HCT116 (cell line): ENCODE results near the gene PPEF1. TPM values are rescaled to one million over a fixed set of nuclear protein-coding genes. Genes with fewer than 3 reads are reported as not detected.

Source experiments
- ATAC-seq: fragments of 200-7000 bp; cut with Tn5 transposase; 2 replicates; pipeline ENCODE4 v1.9.1; 2020; ENCODE audit warnings: mild to moderate bottlenecking, moderate library complexity
- BruUV-seq: library from RNA; stranded (reverse); fragments of 400-500 nt; replicated peaks from 2 replicates; lab custom pipeline; 2021; lab: Mats Ljungman, UMichigan
- CTCF ChIA-PET: fragments of 300-600 bp; sonication (Branson Sonifier 250); formaldehyde crosslinking; loops from one replicate; lab custom pipeline; 2021; ENCODE audit warnings: antibody characterized with exemption; lab: Charles Lee
- POLR2A ChIA-PET: fragments of 300-600, 350-600 bp; sonication (Branson Sonifier 250); formaldehyde crosslinking; loops from one replicate; lab custom pipeline; 2021; ENCODE audit warnings: antibody characterized with exemption; lab: Charles Lee
- RAD21 ChIA-PET, 2 experiments: fragments of 300-600 bp; sonication (Branson Sonifier 250); formaldehyde crosslinking; loops; one replicate each; lab custom pipeline; 2023; ENCODE audit warnings: low total read pairs in 2 of 2; ENCODE audit not compliant: uncharacterized antibody in 2 of 2, unreplicated experiment in 2 of 2, low non-redundant PET in 1 of 2; lab: Charles Lee
- DNase-seq: peaks from one replicate; pipeline ENCODE4 v3.0.0-alpha.2; 2010; ENCODE audit warnings: low read depth, low spot score
- H2AFZ ChIP-seq: fragments of 200-600 bp; shearing (Covaris generic), sonication (generic); 2 replicates; pipeline ENCODE4 v1.6.1; 2017; ENCODE audit warnings: low read depth, mixed run types, mixed read lengths, antibody characterized with exemption, low read length; ENCODE audit not compliant: poor library complexity, severe bottlenecking
- H3K27ac ChIP-seq: 2 replicates; pipeline ENCODE4 v1.5.1; 2012; ENCODE audit warnings: low read depth, low read length
- H3K27me3 ChIP-seq: fragments of 200-600 bp; sonication (generic); 2 replicates; pipeline ENCODE4 v1.6.1; 2016; ENCODE audit warnings: mixed run types, low read length, mixed read lengths; ENCODE audit not compliant: insufficient read depth
- H3K36me3 ChIP-seq, 2 experiments: fragments of 200-500 bp in 1 of 2; fragments of 200-600 bp in 1 of 2; sonication (Bioruptor generic) in 1 of 2; sonication (generic) in 1 of 2; 2 replicates each; pipeline versions ENCODE4 v1.5.1 to v1.6.1; 2014 to 2016; ENCODE audit warnings: low read length in 2 of 2, inconsistent platforms in 1 of 2, mixed read lengths in 1 of 2, mixed run types in 1 of 2; ENCODE audit not compliant: insufficient read depth in 2 of 2, control insufficient read depth in 1 of 2
- H3K4me1 ChIP-seq, 2 experiments: fragments of 200-600 bp in 1 of 2; sonication (generic) in 1 of 2; 2 replicates each; pipeline versions ENCODE4 v1.5.1 to v1.6.1; 2012 to 2017; ENCODE audit warnings: low read length in 2 of 2, inconsistent platforms in 1 of 2, mild to moderate bottlenecking in 1 of 2, mixed read lengths in 1 of 2, mixed run types in 1 of 2, moderate library complexity in 1 of 2; ENCODE audit not compliant: insufficient read depth in 2 of 2, control insufficient read depth in 1 of 2
- H3K4me2 ChIP-seq: fragments of 200-600 bp; sonication (generic); 2 replicates; pipeline ENCODE4 v1.6.1; 2017; ENCODE audit warnings: mixed run types, low read length, mixed read lengths
- H3K4me3 ChIP-seq, 2 experiments: fragments of 200-600 bp in 1 of 2; sonication (generic) in 1 of 2; replicated peaks in 1 of 2; 2 replicates each; pipeline ENCODE4 v1.5.1; 2011 to 2016; ENCODE audit warnings: low read length in 2 of 2, control low read depth in 1 of 2, low read depth in 1 of 2, mild to moderate bottlenecking in 1 of 2, mixed read lengths in 1 of 2, mixed run types in 1 of 2
- H3K79me2 ChIP-seq: fragments of 200-600 bp; sonication (generic); 2 replicates; pipeline ENCODE4 v1.6.1; 2017; ENCODE audit warnings: mild to moderate bottlenecking, mixed run types, low read length, moderate library complexity, mixed read lengths; ENCODE audit not compliant: insufficient read depth
- H3K9ac ChIP-seq: fragments of 200-600 bp; sonication (generic); 2 replicates; pipeline ENCODE4 v1.6.1; 2016; ENCODE audit warnings: low read length, mixed read lengths
- H3K9me2 ChIP-seq: fragments of 200-600 bp; sonication (generic), shearing (Covaris generic); 2 replicates; pipeline ENCODE4 v1.6.1; 2017; ENCODE audit warnings: mixed run types, mild to moderate bottlenecking, moderate library complexity; ENCODE audit not compliant: insufficient read depth
- H3K9me3 ChIP-seq, 2 experiments: fragments of 200-500 bp in 1 of 2; fragments of 200-600 bp in 1 of 2; sonication (Bioruptor generic) in 1 of 2; sonication (generic) in 1 of 2; 2 replicates each; pipeline ENCODE4 v1.6.1; 2014 to 2017; ENCODE audit warnings: low read length in 2 of 2, mixed read lengths in 2 of 2, inconsistent platforms in 1 of 2, low read depth in 1 of 2, mild to moderate bottlenecking in 1 of 2, mixed run types in 1 of 2, moderate library complexity in 1 of 2; ENCODE audit not compliant: control insufficient read depth in 1 of 2, insufficient read depth in 1 of 2
- H4K20me1 ChIP-seq: fragments of 200-600 bp; sonication (generic), shearing (Covaris generic); 2 replicates; pipeline ENCODE4 v1.6.1; 2017; ENCODE audit warnings: mixed run types, mild to moderate bottlenecking, moderate library complexity; ENCODE audit not compliant: insufficient read depth
- CTCF ChIP-seq, 3 experiments: fragments of 200-600 bp in 1 of 3; sonication (generic) in 1 of 3; IDR thresholded peaks in 2 of 3; conservative IDR thresholded peaks in 1 of 3; 2 replicates each; pipeline ENCODE4 v1.5.1; 2012 to 2017; ENCODE audit warnings: low read depth in 2 of 3, low read length in 2 of 3, antibody characterized with exemption in 1 of 3, borderline replicate concordance in 1 of 3, control low read depth in 1 of 3, mild to moderate bottlenecking in 1 of 3, mixed read lengths in 1 of 3, mixed run types in 1 of 3, moderate library complexity in 1 of 3; ENCODE audit not compliant: insufficient read depth in 1 of 3
- ELF1 ChIP-seq: IDR thresholded peaks from 2 replicates; pipeline ENCODE4 v1.6.1; 2012; ENCODE audit warnings: low read depth, borderline replicate concordance
- EZH2 ChIP-seq: fragments of 200-600 bp; sonication (generic); IDR thresholded peaks from 2 replicates; pipeline ENCODE4 v1.6.1; 2017; ENCODE audit warnings: antibody characterized with exemption, mixed run types
- EZH2phosphoT487 ChIP-seq: fragments of 200-600 bp; IDR thresholded peaks from 2 replicates; pipeline ENCODE4 v1.6.1; 2018; ENCODE audit warnings: antibody characterized with exemption, borderline replicate concordance
- MAX ChIP-seq: IDR thresholded peaks from 2 replicates; pipeline ENCODE4 v1.6.1; 2012
- POLR2A ChIP-seq: IDR thresholded peaks from 2 replicates; pipeline ENCODE4 v1.7.0; 2011; ENCODE audit warnings: borderline replicate concordance; ENCODE audit not compliant: insufficient read depth, insufficient read length; ENCODE audit errors: extremely low read depth
- SRF ChIP-seq: IDR thresholded peaks from 2 replicates; pipeline ENCODE4 v1.6.1; 2012; ENCODE audit warnings: low read depth
- ZBTB33 ChIP-seq: IDR thresholded peaks from 2 replicates; pipeline ENCODE4 v1.6.1; 2011; ENCODE audit warnings: mild to moderate bottlenecking, low read length, moderate library complexity; ENCODE audit not compliant: insufficient replicate concordance; ENCODE audit errors: extremely low read depth
- ZFX ChIP-seq: fragments of 450-650 bp; IDR thresholded peaks from 2 replicates; pipeline ENCODE4 v1.6.1; 2017
- intact Hi-C: fragments of 100-400 bp; cut with micrococcal nuclease; formaldehyde crosslinking; loops from 2 replicates; pipeline ENCODE4 v1.10.0; 2022
- total RNA-seq: library from RNA; stranded (reverse); gene quantifications from one replicate; pipeline ENCODE4 v1.2.1, GENCODE V29; 2021; ENCODE audit not compliant: unreplicated experiment

PPEF1 gene
- total RNA-seq, 1 experiment from 2014 or later, result not detected

- CTCF ChIA-PET, result no interaction called here
- Histone ChIP-seq H3K4me3 (no peak overlapping the region), H3K79me2 (no peaks in the 10 kb centered on the region), H3K4me2 (no peak overlapping the region), H3K9ac (no peak overlapping the region), H3K27me3 (no peaks in the 10 kb centered on the region), H3K27ac (no peak overlapping the region), H3K4me1 (peaks cover 0 to 4% of the 10 kb centered on the region in 2 experiments; a peak in 1 of 4 replicates), H3K36me3 (no peaks in the 10 kb centered on the region), H3K9me3 (no peaks in the 10 kb centered on the region), H4K20me1 (no peaks in the 10 kb centered on the region), H2AFZ (no peak overlapping the region), H3K9me2 (no peaks in the 10 kb centered on the region)
- ATAC-seq, result no peak
- no peak for DNase-seq
- POLR2A ChIA-PET, result no interaction called here
- no TSS peak for BruUV-seq
- RAD21 ChIA-PET, result no interaction called here
- no peak for TF ChIP-seq EZH2
- no peak for TF ChIP-seq SRF
- no peak for TF ChIP-seq ZBTB33
- TF ChIP-seq MAX, result no peak
- no peak for TF ChIP-seq CTCF (IDR thresholded peaks at IDR 0.05 in 2 of 3, conservative IDR thresholded peaks at IDR 0.05 in 1 of 3; ENCODE audit: borderline replicate concordance in 1 of 3, insufficient read depth in 1 of 3, low read depth in 2 of 3, low read length in 2 of 3)
- TF ChIP-seq EZH2phosphoT487, result no peak
- no peak for TF ChIP-seq POLR2A
- TF ChIP-seq ZFX, result no peak
- TF ChIP-seq ELF1, result no peak
- intact Hi-C loops, result no loop called here
Observed at GRCh38 chrX:18789916-18790315, 82.5 kb downstream of the PPEF1 start.
